Measurements from ENCODE around the gene ITPR1.

The ITPR1 gene

GRCh38 chr3:4548356-4548755, 55.2 kb downstream of the ITPR1 start:
- Histone ChIP-seq H3K9me2 (ENCODE audit: low read depth, low read length) (no peaks in the 10 kb centered on the region), H3K4me2 (ENCODE audit: low read length) (no peak overlapping the region), H3K79me2 (ENCODE audit: insufficient read depth, low read length) (no peaks in the 10 kb centered on the region), H3K4me1 (ENCODE audit: insufficient read depth, low read length, severe bottlenecking) (no peaks in the 10 kb centered on the region), H2AFZ (ENCODE audit: low read length) (no peak overlapping the region), H3K27ac (ENCODE audit: low read depth, low read length, poor library complexity, severe bottlenecking) (no peak overlapping the region), H3K36me3 (ENCODE audit: insufficient read depth, low read length) (no peaks in the 10 kb centered on the region), H3K9ac (ENCODE audit: low read length) (no peak overlapping the region), H3F3A (ENCODE audit: insufficient read depth, low read length) (no peaks in the 10 kb centered on the region), H3K27me3 (ENCODE audit: insufficient read depth, low read length) (no peaks in the 10 kb centered on the region), H3K9me3 (ENCODE audit: low read length) (no peaks in the 10 kb centered on the region), H3K4me3 (ENCODE audit: low read depth, low read length, poor library complexity, severe bottlenecking) (no peak overlapping the region), H4K20me1 (ENCODE audit: insufficient read depth, low read length) (no peaks in the 10 kb centered on the region)
- TF ChIP-seq EZH2 (IDR thresholded peaks at IDR 0.05; ENCODE audit: borderline replicate concordance, low read length): no peak
- TF ChIP-seq, protein P1, sequence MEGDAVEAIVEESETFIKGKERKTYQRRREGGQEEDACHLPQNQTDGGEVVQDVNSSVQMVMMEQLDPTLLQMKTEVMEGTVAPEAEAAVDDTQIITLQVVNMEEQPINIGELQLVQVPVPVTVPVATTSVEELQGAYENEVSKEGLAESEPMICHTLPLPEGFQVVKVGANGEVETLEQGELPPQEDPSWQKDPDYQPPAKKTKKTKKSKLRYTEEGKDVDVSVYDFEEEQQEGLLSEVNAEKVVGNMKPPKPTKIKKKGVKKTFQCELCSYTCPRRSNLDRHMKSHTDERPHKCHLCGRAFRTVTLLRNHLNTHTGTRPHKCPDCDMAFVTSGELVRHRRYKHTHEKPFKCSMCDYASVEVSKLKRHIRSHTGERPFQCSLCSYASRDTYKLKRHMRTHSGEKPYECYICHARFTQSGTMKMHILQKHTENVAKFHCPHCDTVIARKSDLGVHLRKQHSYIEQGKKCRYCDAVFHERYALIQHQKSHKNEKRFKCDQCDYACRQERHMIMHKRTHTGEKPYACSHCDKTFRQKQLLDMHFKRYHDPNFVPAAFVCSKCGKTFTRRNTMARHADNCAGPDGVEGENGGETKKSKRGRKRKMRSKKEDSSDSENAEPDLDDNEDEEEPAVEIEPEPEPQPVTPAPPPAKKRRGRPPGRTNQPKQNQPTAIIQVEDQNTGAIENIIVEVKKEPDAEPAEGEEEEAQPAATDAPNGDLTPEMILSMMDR (IDR thresholded peaks at IDR 0.05; ENCODE audit: low read length): no peak

- H3K27ac ChIP-seq (ENCODE audit: low read depth, low read length, poor library complexity, severe bottlenecking): no peak overlapping the region
- H3K4me1 ChIP-seq (ENCODE audit: insufficient read depth, low read length, severe bottlenecking): no peaks in the 10 kb centered on the region
- no peak overlapping the region for H3K4me2 ChIP-seq (ENCODE audit: low read length)
- H3K9ac ChIP-seq (ENCODE audit: low read length): no peak overlapping the region
- H3K79me2 ChIP-seq (ENCODE audit: insufficient read depth, low read length): no peaks in the 10 kb centered on the region
- no peaks in the 10 kb centered on the region for H4K20me1 ChIP-seq (ENCODE audit: insufficient read depth, low read length)
- no peaks in the 10 kb centered on the region for H3K36me3 ChIP-seq (ENCODE audit: insufficient read depth, low read length)
- no peaks in the 10 kb centered on the region for H3K9me2 ChIP-seq (ENCODE audit: low read depth, low read length)
- H3K9me3 ChIP-seq (ENCODE audit: low read length): no peaks in the 10 kb centered on the region
- H3K4me3 ChIP-seq (ENCODE audit: low read depth, low read length, poor library complexity, severe bottlenecking): no peak overlapping the region
- TF ChIP-seq, protein P1 (IDR thresholded peaks at IDR 0.05; ENCODE audit: low read length): no peak
- no peak for TF ChIP-seq EZH2 (IDR thresholded peaks at IDR 0.05; ENCODE audit: borderline replicate concordance, low read length)
- no peaks in the 10 kb centered on the region for H3K27me3 ChIP-seq (ENCODE audit: insufficient read depth, low read length)
- no peaks in the 10 kb centered on the region for H3F3A ChIP-seq (ENCODE audit: insufficient read depth, low read length)
- no peak overlapping the region for H2AFZ ChIP-seq (ENCODE audit: low read length)
Observed at GRCh38 chr3:4548780-4549179, 55.6 kb downstream of the ITPR1 start.

DNA sequence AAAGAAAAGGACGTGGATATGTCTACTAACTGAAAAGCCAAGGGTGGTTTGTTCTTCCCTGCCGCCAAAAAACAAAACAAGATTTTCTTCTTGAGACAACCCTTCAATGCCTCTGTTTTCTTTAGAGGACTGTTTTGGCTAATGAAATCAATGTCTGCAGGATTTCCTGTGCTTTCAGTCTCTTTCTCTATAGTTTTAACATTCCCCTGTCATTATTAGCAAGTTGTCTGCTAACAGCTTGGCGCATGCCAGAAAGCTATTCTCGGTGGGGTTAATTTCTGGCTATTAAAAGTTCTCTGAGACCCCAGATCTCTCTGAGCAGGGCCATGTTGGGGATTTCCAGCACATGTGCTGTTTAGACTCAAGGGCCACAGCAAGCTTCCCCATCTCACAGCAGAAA, 56.7 kb downstream of the ITPR1 start:
- no peak overlapping the region for H3K27ac ChIP-seq (ENCODE audit: low read depth, low read length, poor library complexity, severe bottlenecking)
- no peaks in the 10 kb centered on the region for H3K9me2 ChIP-seq (ENCODE audit: low read depth, low read length)
- no peaks in the 10 kb centered on the region for H3K9me3 ChIP-seq (ENCODE audit: low read length)
- H2AFZ ChIP-seq (ENCODE audit: low read length): no peak overlapping the region
- H3K4me1 ChIP-seq (ENCODE audit: insufficient read depth, low read length, severe bottlenecking): no peaks in the 10 kb centered on the region
- H3K79me2 ChIP-seq (ENCODE audit: insufficient read depth, low read length): no peaks in the 10 kb centered on the region
- TF ChIP-seq EZH2 (IDR thresholded peaks at IDR 0.05; ENCODE audit: borderline replicate concordance, low read length): no peak
- TF ChIP-seq, protein P1 (IDR thresholded peaks at IDR 0.05; ENCODE audit: low read length): no peak
- H3F3A ChIP-seq (ENCODE audit: insufficient read depth, low read length): no peaks in the 10 kb centered on the region
- H3K36me3 ChIP-seq (ENCODE audit: insufficient read depth, low read length): no peaks in the 10 kb centered on the region
- H3K4me2 ChIP-seq (ENCODE audit: low read length): no peak overlapping the region
- no peak overlapping the region for H3K9ac ChIP-seq (ENCODE audit: low read length)
- no peaks in the 10 kb centered on the region for H3K27me3 ChIP-seq (ENCODE audit: insufficient read depth, low read length)
- H4K20me1 ChIP-seq (ENCODE audit: insufficient read depth, low read length): no peaks in the 10 kb centered on the region
- H3K4me3 ChIP-seq (ENCODE audit: low read depth, low read length, poor library complexity, severe bottlenecking): no peak overlapping the region
